GM19023 (cell line): ENCODE results near the gene SIRT6.
"Not testable (repeated sequence)": the region's sequence is repeated elsewhere in the genome, so short reads cannot be mapped to it uniquely, and the experiment has no call there.

Source experiments
- ATAC-seq: cut with Tn5 transposase; IDR thresholded peaks from one replicate; pipeline ENCODE4 v1.9.1; 2021; ENCODE audit warnings: mild to moderate bottlenecking, moderate library complexity; ENCODE audit not compliant: unreplicated experiment

Gene SIRT6

DNA sequence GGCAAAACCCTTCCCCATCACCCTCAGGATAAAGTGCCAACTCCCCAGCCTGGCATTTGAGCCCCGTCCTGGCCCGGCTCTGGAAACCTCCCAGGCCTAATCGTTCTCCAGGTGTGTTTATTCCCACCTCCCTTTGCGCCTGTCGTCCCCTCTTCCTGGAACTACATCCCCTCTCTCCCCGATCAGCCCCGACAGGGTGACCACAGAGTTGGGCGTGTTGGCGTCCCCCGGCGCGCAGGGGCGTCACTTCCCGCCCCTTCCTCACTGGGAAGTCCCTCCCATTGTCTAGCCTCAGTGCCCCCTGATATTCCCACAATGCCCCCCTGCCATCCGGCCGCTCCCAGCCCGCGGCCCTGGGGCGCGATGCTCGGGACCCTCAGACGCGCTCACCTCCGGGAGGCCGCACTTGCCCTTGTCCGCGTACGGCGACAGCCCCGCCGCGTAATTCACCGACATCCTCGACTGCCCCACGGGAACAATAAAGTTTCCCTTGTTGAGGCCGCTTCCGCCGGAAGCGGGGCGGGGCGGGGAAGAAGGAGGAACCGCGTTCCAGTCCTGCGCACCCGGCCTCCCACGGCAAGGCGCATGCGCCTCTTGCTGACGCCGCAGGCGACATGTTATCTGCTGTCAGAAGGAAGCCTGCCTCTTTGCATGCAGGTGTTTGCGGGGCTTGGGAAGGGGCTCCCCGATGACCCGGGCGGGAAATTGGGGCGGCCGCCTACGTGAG lies at the start of gene SIRT6, which contains the start of gene ANKRD24:
Gene SIRT6, minus strand, starts transcription at position 480 of the 727 bp plus-strand sequence. Its CDS starts 24 bp downstream, at position 456.
Gene ANKRD24, plus strand, starts transcription at position 606 of the 727 bp plus-strand sequence. CDS start 3,737 bp downstream, outside the sequence.
- ATAC-seq, result peak; percentile 63

GRCh38 chr19:4232139-4232538 lies 49.8 kb upstream of the SIRT6 start:
- ATAC-seq, result not testable (repeated sequence)

DNA sequence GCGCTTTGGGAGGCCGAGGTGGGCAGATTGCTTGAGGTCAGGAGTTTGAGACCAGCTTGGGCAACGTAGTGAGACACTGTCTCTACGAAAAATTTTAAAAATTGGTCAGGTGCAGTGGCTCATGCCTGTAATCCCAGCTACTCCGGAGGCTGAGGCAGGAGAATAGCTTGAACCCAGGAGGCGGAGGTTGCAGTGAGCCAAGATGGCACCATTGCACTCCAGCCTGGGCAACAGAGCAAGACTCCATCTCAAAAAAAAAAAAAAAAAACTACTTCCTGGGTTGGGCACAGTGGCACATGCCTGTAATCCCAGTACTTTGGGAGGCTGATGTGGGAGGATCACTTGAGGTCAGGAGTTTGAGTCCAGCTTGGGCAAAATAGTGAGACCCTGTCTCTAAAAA lies 49.2 kb upstream of the SIRT6 start:
- not testable (repeated sequence) for ATAC-seq

- not testable (repeated sequence) for ATAC-seq
Observed at GRCh38 chr19:4230237-4230636, 47.9 kb upstream of the SIRT6 start.

GRCh38 chr19:4229179-4229931 lies 47.0 kb upstream of the SIRT6 start, which contains the start of gene EBI3:
TSS of gene EBI3 (plus strand) at chr19:4229523. CDS start at chr19:4229551, 28 bp downstream.
- peak; percentile 72 for ATAC-seq

DNA sequence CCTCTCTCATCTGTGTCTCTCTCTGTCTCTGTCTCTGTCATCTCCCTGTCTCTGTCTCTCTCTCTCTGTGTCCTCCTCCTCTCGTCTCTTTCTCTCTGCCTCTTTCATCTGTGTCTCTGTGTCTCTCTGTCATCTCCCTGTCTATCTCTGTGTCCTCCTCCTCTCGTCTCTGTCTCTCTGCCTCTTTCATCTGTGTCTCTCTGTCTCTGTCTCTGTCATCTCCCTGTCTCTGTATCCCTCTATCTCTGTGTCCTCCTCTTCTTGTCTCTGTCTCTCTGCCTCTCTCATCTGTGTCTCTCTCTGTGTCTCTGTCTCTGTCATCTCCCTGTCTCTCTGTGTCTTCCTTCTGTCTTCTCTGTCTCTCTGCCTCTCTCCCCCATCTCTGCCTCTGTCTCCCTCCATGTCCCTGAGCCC lies 46.4 kb upstream of the SIRT6 start:
- ATAC-seq, result no peak

GRCh38 chr19:4227771-4228170 lies 45.4 kb upstream of the SIRT6 start:
- no peak for ATAC-seq

DNA sequence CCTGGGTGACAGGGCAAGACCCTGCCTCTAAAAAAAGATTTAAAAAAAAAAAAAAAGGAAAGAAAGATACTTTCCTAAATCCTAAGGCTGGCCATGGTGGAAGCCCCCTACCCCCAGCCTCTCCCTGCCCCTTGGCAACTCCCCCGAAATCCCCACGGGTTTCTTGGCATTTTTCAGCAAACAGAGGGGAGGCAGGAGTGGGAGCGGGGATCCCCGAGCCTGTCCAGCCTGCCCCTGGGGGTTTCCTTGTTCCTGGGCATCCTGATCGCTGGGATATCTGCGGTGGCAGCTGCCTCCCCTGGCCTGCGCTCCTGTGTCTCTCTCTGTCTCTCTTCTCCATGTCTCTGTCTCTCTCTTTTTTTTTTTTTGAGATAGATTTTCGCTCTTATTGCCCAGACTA lies 43.5 kb upstream of the SIRT6 start:
- no peak for ATAC-seq

GRCh38 chr19:4224470-4224869 lies 42.1 kb upstream of the SIRT6 start:
- ATAC-seq, result no peak

DNA sequence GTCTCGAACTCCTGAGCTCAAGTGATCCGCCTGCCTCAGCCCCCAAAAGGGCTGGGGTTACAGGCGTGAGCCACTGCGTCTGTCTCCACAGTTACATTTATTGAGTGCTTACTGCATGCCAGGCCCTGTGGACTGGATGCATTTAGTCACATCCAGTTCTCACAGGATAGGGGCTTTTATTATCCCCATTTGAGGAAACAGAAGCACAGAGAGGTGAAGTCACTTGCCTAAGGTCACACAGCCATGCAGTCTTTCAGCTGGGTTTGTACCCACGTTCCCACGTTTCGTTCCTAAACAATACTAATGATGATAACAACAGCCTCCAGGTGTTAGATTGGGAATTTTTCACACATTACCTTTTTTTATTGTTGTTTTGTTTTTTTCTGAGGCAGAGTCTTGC lies 37.8 kb upstream of the SIRT6 start:
- no peak for ATAC-seq

DNA sequence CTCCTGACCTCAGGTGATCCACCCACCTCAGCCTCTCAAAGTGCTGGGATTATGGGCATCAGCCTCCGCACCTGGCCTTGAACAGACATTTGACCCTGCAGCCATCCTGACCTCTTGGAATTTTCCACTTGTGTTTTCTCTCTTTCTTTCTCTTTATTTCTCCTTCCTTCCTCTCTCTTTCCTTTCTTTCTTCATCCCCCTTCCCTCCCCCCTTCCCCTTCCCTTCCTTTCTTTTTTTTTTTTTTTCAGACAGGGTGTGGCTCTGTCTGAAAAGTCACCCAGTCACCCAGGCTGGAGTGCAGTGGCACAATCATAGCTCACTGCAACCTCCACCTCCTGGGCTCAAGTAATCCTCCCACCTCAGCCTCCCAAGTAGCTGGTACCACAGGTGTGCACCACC lies 36.2 kb upstream of the SIRT6 start:
- ATAC-seq, result not testable (repeated sequence)

DNA sequence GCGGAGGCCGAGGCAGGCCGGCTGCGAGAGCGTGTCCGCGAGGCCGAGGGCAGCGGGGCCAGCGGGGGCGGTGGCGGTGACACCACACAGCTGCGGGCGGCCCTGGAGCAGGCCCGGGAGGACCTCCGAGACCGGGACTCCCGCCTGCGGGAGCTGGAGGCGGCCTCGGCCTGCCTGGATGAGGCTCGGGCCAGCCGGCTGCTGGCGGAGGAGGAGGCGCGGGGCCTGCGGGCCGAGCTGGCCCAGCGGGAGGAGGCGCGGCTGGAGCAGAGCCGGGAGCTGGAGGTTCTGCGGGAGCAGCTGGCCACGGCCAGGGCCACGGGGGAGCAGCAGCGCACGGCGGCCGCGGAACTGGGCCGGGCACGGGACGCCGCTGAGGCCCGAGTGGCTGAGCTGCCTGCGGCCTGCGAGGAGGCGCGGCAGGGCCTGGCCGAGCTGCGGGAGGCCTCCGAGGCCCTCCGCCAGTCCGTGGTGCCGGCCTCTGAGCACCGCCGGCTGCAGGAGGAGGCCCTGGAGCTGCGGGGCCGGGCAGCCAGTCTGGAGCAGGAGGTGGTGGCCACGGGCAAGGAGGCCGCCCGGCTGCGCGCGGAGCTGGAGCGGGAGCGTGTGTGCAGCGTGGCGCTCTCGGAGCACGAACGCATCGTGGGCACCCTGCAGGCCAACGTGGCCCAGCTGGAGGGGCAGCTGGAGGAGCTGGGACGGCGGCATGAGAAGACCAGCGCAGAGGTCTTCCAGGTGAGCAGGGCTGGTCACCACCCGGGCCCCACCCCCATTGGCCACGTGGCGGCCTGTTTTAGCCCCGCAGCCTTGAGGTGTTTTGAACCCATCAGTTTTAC lies 35.3 kb upstream of the SIRT6 start:
- no peak for ATAC-seq

- no peak for ATAC-seq
Observed at GRCh38 chr19:4216846-4217245, 34.5 kb upstream of the SIRT6 start.

DNA sequence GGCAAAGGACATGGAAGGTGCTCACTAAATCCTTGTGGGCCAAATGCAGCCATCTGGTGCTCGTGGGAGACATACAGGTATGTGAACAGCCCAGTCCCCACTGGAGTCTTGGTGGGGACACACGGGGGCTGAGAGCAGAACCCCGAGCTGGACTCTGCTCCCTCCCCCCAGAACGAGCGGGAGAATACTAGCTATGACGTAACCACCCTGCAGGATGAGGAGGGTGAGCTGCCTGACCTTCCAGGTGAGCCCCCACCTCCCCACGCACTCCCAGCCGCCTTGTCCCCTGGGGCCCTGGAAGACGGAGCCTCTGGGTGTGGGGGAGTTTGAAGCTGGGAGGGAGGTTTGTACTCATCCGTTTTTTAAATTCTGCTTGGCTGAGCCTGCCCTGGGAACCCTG lies 33.4 kb upstream of the SIRT6 start:
- ATAC-seq, result no peak

DNA sequence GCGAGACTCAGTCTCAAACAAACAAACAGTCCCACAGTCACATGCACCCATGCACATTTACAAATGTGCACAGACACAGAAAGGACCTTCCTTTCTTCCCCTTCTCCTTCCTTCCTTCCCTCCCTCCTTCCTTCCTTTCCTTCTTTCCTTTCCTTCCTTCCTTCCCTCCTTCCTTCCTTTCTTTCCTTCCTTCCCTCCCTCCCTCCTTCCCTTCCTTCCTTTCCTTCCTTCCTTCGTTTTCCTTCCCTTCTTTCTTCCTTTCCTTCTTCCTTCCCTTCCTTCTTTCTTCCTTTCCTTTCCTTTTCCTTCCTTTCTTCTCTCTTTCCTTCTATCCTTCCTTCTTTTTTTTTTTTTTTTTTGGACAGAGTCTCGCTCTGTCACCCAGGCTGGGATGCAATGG lies 30.8 kb upstream of the SIRT6 start:
- ATAC-seq, result no peak

- no peak for ATAC-seq
Observed at GRCh38 chr19:4210166-4210731, 27.9 kb upstream of the SIRT6 start.

GRCh38 chr19:4208385-4209094 lies 26.2 kb upstream of the SIRT6 start:
- ATAC-seq, result no peak

- ATAC-seq, result no peak
Observed at GRCh38 chr19:4206818-4207484, 24.6 kb upstream of the SIRT6 start.

DNA sequence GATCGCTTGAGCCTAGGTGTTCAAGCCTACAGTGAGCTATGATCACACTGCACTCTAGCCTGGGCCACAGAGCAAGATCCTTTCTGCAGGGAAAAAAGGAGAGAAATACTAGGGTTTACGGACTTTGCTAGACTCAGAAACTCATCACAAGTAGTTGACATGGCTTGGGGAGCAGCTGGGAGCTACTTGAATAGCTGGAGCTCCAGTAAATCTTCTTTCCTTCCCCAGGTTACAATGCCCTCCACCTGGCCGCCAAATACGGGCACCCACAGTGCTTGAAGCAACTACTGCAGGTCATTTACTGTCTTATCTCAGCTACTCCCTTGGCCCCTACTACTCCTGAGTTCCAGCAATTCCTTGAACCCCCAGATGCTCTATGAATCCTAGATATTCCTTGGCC lies 19.4 kb upstream of the SIRT6 start:
- no peak for ATAC-seq
